ENCODE data around the gene ZNF397.

The ZNF397 gene

GRCh38 chr18:35242426-35242825 lies 1.6 kb downstream of the ZNF397 start:
- TF ChIP-seq Cebpa-rat (IDR thresholded peaks at IDR 0.05) = no peak
- Histone ChIP-seq H3K27me3 (no peaks in the 10 kb centered on the region), H3K9ac (0 out of 22 replicates have a peak overlapping the region, but pooled peaks of 3 of the 11 experiments have one; percentile 5 to 16 (median 8)), H3K4me3 (peak overlapping the region in 3 of 10 experiments; percentile 2 to 22 (median 16); a peak in 4 of 20 replicates), H3K9me3 (replicated peaks in 1 of 11) (peaks cover 51 to 54% (median 52%) of the 10 kb centered on the region in 11 experiments), H3K27ac (no peak overlapping the region), H3K4me2 (peak overlapping the region in 10 of 11 experiments; percentile 1 to 90 (median 72); a peak in 15 of 22 replicates), H3K4me1 (peaks cover 4 to 24% (median 14%) of the 10 kb centered on the region in 10 experiments), H4K20me1 (no peaks in the 10 kb centered on the region), H3K36me3 (peaks cover 51 to 53% (median 52%) of the 10 kb centered on the region in 11 experiments)

GRCh38 chr18:35244671-35245070 lies 3.8 kb downstream of the ZNF397 start:
- H3K27me3 ChIP-seq = no peaks in the 10 kb centered on the region
- no peak overlapping the region for H3K9ac ChIP-seq
- no peaks in the 10 kb centered on the region for H4K20me1 ChIP-seq
- peak overlapping the region in 2 of 10 experiments; percentile 2 to 19; a peak in 1 of 20 replicates for H3K4me3 ChIP-seq
- peaks cover 11 to 31% (median 19%) of the 10 kb centered on the region in 10 experiments for H3K4me1 ChIP-seq
- no peak for TF ChIP-seq Cebpa-rat (IDR thresholded peaks at IDR 0.05)
- H3K36me3 ChIP-seq = peaks cover 71 to 75% (median 73%) of the 10 kb centered on the region in 11 experiments
- peaks cover 70 to 75% (median 73%) of the 10 kb centered on the region in 11 experiments for H3K9me3 ChIP-seq (replicated peaks in 1 of 11)
- no peak overlapping the region for H3K27ac ChIP-seq
- H3K4me2 ChIP-seq = no peak overlapping the region

GRCh38 chr18:35245719-35246317 lies 5.0 kb downstream of the ZNF397 start:
- Histone ChIP-seq H3K9me3 (replicated peaks in 1 of 11) (peaks cover 76 to 87% (median 83%) of the 10 kb centered on the region in 11 experiments), H4K20me1 (no peaks in the 10 kb centered on the region), H3K4me3 (peak overlapping the region in 8 of 10 experiments; percentile 2 to 27 (median 9); a peak in 8 of 20 replicates), H3K4me1 (peaks cover 7 to 26% (median 13%) of the 10 kb centered on the region in 10 experiments; a peak in 15 of 20 replicates), H3K27me3 (no peaks in the 10 kb centered on the region), H3K27ac (no peak overlapping the region), H3K36me3 (peaks cover 82 to 87% (median 84%) of the 10 kb centered on the region in 11 experiments), H3K9ac (no peak overlapping the region), H3K4me2 (no peak overlapping the region)
- TF ChIP-seq Cebpa-rat (IDR thresholded peaks at IDR 0.05) = no peak

- peak overlapping the region in 7 of 11 experiments; percentile 1 to 45 (median 22); a peak in 9 of 22 replicates for H3K27ac ChIP-seq
- H3K4me2 ChIP-seq = no peak overlapping the region
- H4K20me1 ChIP-seq = no peaks in the 10 kb centered on the region
- no peak for TF ChIP-seq Cebpa-rat (IDR thresholded peaks at IDR 0.05)
- H3K36me3 ChIP-seq = peaks cover 92 to 97% (median 94%) of the 10 kb centered on the region in 11 experiments
- H3K9me3 ChIP-seq (replicated peaks in 1 of 11) = peaks cover 84 to 97% (median 93%) of the 10 kb centered on the region in 11 experiments
- peaks cover 7 to 25% (median 13%) of the 10 kb centered on the region in 10 experiments; a peak in 15 of 20 replicates for H3K4me1 ChIP-seq
- H3K4me3 ChIP-seq = peak overlapping the region in 6 of 10 experiments; percentile 6 to 47 (median 18); a peak in 6 of 20 replicates
- H3K9ac ChIP-seq = no peak overlapping the region
- H3K27me3 ChIP-seq = no peaks in the 10 kb centered on the region
Measured at GRCh38 chr18:35246831-35247230, 6.0 kb downstream of the ZNF397 start.

GRCh38 chr18:35247412-35248249 lies 6.8 kb downstream of the ZNF397 start:
- H3K4me1 ChIP-seq = peaks cover under 1 to 17% (median 7%) of the 10 kb centered on the region in 10 experiments; a peak in 13 of 20 replicates
- H3K27ac ChIP-seq = peak overlapping the region in 7 of 11 experiments; percentile 1 to 45 (median 34); a peak in 9 of 22 replicates
- H3K4me2 ChIP-seq = peak overlapping the region in 7 of 11 experiments; percentile 2 to 35 (median 21); a peak in 6 of 22 replicates
- peak in 6 of 11 experiments; percentile 7 to 72 (median 57); a peak in 7 of 22 replicates for TF ChIP-seq Cebpa-rat (IDR thresholded peaks at IDR 0.05)
- H3K27me3 ChIP-seq = no peaks in the 10 kb centered on the region
- H3K4me3 ChIP-seq = peak overlapping the region in 5 of 10 experiments; percentile 1 to 47 (median 10); a peak in 3 of 20 replicates
- no peaks in the 10 kb centered on the region for H4K20me1 ChIP-seq
- H3K9me3 ChIP-seq (replicated peaks in 1 of 11) = peaks cover 88 to 100% (median 97%) of the 10 kb centered on the region in 11 experiments
- H3K9ac ChIP-seq = no peak overlapping the region
- peaks cover 96 to 100% (median 98%) of the 10 kb centered on the region in 11 experiments for H3K36me3 ChIP-seq

GRCh38 chr18:35248429-35248828 lies 7.6 kb downstream of the ZNF397 start:
- Histone ChIP-seq H3K27me3 (no peaks in the 10 kb centered on the region), H3K27ac (no peak overlapping the region), H3K4me3 (no peak overlapping the region), H3K9me3 (replicated peaks in 1 of 11) (peaks cover 88 to 100% (median 97%) of the 10 kb centered on the region in 11 experiments), H3K4me2 (peak overlapping the region in 3 of 11 experiments; percentile 2 to 31 (median 21); a peak in 4 of 22 replicates), H3K4me1 (peaks cover 0 to 17% (median 7%) of the 10 kb centered on the region in 10 experiments; a peak in 10 of 20 replicates), H4K20me1 (no peaks in the 10 kb centered on the region), H3K36me3 (peaks cover 96 to 100% (median 98%) of the 10 kb centered on the region in 11 experiments), H3K9ac (no peak overlapping the region)
- TF ChIP-seq Cebpa-rat (IDR thresholded peaks at IDR 0.05) = no peak

- H3K9ac ChIP-seq = no peak overlapping the region
- no peak overlapping the region for H3K4me3 ChIP-seq
- peaks cover 0 to 11% (median 7%) of the 10 kb centered on the region in 10 experiments; a peak in 10 of 20 replicates for H3K4me1 ChIP-seq
- no peaks in the 10 kb centered on the region for H3K27me3 ChIP-seq
- TF ChIP-seq Cebpa-rat (IDR thresholded peaks at IDR 0.05) = no peak
- no peak overlapping the region for H3K27ac ChIP-seq
- no peaks in the 10 kb centered on the region for H4K20me1 ChIP-seq
- peaks cover 69 to 100% (median 84%) of the 10 kb centered on the region in 11 experiments for H3K9me3 ChIP-seq (replicated peaks in 1 of 11)
- H3K4me2 ChIP-seq = no peak overlapping the region
- peaks cover 78 to 100% (median 93%) of the 10 kb centered on the region in 11 experiments for H3K36me3 ChIP-seq
Measured at GRCh38 chr18:35252466-35252865, 11.6 kb downstream of the ZNF397 start.

GRCh38 chr18:35253655-35254287 lies 12.9 kb downstream of the ZNF397 start:
- peaks cover 56 to 97% (median 76%) of the 10 kb centered on the region in 11 experiments for H3K9me3 ChIP-seq (replicated peaks in 1 of 11)
- no peak for TF ChIP-seq Cebpa-rat (IDR thresholded peaks at IDR 0.05)
- H3K4me3 ChIP-seq = peak overlapping the region in 2 of 10 experiments; percentile 7 to 13; a peak in 1 of 20 replicates
- peaks cover 75 to 99% (median 90%) of the 10 kb centered on the region in 11 experiments for H3K36me3 ChIP-seq
- no peak overlapping the region for H3K27ac ChIP-seq
- H3K4me2 ChIP-seq = no peak overlapping the region
- H4K20me1 ChIP-seq = no peaks in the 10 kb centered on the region
- H3K27me3 ChIP-seq = no peaks in the 10 kb centered on the region
- no peak overlapping the region for H3K9ac ChIP-seq
- H3K4me1 ChIP-seq = no peaks in the 10 kb centered on the region

Data from BLaER1 treated with 17β-estradiol and CSF1 and Interleukin-3, amounts not matched to agents 10 nM and 100 nM (cell line).